ENCODE measurements around the gene NFIA. TPM values are rescaled to one million over a fixed set of nuclear protein-coding genes. Genes with fewer than 3 reads are reported as not detected.

The NFIA gene
- total RNA-seq, 1 donor from 2014 or later, result 0.20 TPM

- intact Hi-C loops (cut with micrococcal nuclease), result no loop called here
Measured at GRCh38 chr1:61506944-61507500, 424.7 kb downstream of the NFIA start.
